B cell (primary cell): ENCODE results near the gene GDA.

Experiments
- CTCF ChIP-seq: fragments of 200-600 bp; IDR thresholded peaks from one replicate; pipeline ENCODE4 v1.8.0; 2022; ENCODE audit warnings: antibody characterized with exemption, mild to moderate bottlenecking
- EZH2 ChIP-seq: IDR thresholded peaks from 2 replicates; pipeline ENCODE4 v1.6.1; 2012; ENCODE audit warnings: borderline replicate concordance, low read depth, mild to moderate bottlenecking, moderate library complexity, low read length; ENCODE audit not compliant: insufficient read depth, poor library complexity, severe bottlenecking

DNA sequence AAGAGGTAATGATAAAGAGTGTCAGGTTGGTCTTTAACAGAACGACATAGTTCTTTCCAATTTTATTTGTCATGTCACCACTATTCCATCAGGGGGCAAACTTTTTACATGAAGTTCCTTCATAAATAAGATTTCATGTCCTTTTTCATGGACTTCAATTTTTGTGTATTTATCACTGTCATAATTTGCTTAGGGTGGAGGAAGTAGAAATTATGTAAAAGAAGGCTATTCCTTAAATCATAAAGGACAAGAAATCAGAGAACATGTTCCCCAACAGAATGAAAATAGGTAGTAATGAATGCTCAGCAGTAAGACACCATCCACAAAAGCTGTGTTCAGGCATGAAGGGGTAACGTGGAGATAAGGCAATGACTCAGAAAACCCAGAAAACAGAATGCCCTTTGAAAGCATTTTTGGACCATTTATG, 143.0 kb downstream of the GDA start:
- peak; percentile 78 for TF ChIP-seq CTCF
- no peak for TF ChIP-seq EZH2
